GM04504 (cell line): ENCODE results near the gene KREMEN1.

Experiments
- DNase-seq: peaks from one replicate; pipeline ENCODE4 v3.0.0-alpha.2; 2012; ENCODE audit warnings: low read depth

The KREMEN1 gene

DNA sequence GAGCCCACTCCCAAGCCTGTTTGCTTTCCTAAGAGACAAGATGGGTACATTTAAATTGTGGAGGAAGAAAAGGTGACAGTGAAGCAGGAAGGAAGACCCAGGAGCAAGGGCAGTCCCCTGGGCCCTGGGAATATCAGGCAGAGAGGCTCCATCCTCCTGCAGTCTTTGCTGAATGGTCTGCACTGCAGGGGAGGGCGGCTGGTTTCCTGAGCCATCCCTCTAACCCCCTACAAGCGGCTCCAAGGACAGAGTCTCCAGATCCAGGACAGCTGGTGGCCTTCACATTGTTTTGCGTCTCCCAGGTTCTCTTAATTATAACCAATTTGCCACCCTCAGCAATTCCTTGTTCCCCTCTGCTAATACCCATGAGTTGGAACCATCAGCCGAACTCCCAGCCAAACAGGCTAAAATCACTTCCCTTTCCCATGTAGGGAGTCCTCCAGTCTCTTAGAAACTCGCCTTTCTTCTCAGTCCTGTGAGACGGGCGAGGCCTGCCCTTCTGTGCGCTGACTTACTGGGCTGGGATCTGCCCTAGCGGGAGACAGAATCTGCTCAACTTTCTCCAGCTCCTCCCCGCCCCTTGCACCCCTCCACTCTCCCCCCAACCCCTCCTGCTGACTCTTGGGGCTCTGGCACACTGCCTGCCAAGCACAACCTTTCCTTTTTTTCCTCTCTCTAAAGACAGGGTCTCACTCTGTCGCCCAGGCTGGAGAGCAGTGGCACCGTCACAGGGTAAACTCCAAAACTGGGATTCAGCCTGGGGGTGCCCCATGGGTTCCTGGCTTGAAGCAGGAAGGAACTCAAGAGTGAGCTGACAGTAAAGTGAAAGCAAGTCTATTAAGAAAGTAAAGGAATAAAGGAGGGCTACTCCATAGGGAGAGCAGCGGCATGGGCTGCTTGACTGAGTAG lies 79.5 kb downstream of the KREMEN1 start:
- no peak for DNase-seq

DNA sequence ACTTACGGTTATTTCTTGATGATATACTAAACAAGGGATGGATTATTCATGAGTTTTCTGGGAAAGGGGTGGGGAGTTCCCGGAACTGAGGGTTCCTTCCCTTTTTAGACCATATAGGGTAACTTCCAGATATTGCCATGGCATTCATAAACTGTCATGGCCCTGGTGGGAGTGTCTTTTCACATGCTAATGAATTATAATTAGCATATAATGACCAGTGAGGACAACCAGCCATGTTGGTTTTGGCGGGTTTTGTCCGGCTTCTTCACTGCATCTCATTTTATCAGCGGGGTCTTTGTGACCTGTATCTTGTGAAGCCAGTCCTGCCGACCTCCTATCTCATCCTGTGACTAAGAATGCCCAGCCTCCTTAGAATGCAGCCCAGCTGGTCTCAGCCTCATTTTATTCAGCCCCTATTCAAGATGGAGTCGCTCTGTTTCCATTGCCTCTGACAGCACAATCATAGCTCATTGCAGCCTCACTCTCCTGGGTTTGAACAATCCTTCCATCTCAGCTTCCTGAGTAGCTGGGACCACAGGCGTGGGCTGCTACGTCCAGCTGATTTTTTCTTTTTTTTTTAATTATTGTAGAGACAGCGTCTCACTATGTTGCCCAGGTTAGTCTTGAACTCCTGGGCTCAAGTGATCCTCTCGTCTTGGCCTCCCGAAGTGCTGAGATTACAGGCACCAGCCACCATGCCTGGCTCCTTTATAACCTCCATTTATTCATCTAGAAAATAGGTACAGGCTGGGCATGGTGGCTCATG lies 80.3 kb downstream of the KREMEN1 start:
- DNase-seq, result no peak

DNA sequence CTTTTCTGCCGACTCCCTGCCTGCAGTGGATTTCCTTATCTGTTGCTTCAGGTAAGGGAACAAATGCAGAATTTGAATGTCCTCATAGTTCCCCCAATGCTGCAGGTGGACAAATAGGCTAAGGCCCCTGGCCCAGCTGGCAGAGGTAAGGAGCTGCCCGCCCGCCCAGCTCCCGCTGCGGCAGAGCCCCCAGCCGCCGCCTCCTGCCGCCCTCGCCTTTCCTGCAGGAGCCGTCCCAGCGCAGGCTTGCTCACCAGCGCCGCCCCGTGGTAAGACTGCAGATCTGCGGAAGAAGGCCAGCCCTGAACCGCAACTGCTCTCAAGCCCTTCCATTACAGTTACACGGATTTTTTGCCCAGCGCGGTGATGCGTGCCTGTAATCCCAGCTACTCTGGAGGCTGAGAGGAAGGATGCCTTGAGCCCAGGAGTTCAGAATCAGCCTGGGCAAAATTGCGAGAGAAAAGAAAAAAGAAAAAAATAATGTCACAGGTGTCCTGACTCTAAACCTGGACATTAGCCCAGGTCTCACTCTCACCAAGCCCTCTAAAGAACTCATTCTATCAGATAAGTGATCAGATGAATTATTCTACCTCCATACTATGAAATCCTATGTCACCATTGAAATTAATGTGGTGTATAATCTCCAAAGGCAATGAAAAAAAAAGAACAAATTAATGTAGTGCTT lies 81.7 kb downstream of the KREMEN1 start:
- DNase-seq, result peak; percentile 16

DNA sequence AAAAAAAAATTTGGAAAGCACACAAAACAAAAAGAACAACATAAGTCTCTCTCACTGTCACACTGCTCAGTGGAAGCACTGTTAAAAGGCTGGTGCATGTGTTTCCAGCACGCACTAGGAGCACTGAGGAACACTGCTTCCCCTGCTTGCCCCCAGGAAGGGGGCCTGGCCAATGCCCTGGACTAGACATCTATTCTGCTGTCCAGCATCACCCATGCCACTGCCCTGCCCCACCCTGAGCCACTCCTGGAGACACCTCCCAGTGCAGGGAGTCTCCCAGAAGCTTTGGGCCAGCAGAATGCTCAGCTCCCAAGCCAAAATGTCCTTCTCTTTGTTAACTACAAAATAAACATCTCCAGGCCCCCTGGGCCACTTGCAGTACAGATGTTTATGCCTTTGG lies 83.1 kb downstream of the KREMEN1 start:
- no peak for DNase-seq

DNA sequence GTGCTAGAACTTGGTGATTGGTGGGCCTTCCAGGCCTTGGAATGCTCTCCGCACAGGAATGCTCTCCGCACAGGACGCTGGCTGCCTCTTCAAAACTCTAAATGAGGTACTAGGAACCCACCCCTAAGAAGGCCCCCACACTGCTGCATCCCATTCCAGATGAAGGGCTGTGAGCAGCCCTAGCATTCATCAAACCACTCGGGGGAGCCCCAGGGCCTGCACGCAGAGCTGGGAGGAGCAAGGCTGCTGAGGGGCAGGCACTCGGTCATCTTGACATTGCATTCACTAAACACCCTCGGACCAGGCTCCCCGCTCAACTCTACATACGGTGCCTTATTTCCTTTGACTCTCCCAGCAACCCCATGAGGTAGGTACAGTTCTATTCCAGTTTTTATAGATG lies 83.7 kb downstream of the KREMEN1 start:
- DNase-seq, result no peak

DNA sequence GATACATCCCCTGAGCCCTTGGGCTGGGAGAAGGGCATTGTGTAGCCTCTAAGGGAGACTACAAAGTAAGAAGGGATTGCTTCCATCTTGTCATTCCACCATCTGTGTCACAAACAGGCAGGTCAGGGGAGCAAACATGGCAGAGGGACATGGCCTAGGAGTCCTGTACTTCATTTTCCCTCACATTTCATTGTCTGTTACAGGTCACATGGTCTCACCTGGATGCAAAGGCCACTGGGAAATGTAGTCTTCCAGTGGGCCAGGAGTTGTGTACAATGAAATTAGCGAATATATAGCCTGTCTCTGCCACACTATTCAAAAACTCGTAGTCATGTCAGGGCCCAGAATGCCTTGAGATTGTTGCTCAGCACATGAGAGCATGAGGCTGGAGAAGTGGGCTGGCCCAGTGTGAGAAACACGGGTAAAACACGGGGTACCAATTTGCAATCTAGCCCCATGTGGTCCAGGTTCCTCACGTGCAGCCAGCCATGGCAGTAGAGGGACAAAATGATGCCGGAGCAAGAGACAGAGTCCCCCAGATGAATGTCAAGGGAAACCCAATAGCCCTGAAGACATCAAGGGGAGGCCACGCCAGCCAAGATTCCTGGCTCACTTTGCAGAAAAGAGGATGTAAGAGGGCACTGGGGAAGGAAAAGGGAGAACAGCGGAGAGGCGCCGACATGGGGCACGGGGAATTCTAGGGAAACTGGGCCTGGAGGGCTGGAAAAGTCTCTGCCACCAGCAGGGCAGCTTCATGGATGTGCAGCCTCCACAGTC lies 85.1 kb downstream of the KREMEN1 start:
- DNase-seq, result no peak

DNA sequence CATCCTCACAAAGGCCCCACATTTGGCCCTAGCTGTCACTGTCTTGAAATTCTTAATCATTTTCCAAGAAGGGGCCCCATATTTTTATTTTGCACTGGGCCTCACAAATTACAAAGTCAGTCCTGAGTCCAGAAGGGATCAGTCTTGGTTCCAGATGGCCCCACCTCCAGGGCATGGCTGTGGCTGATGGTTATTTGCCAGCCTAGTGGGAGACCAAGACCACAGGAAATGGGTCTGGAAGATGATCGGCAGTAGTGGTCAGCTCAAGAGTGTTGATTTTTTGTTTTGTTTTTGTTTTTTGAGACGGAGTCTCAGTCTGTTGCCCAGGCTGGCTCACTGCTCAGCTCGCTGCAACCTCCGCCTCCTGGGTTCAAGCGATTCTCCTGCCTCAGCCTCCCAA lies 85.7 kb downstream of the KREMEN1 start:
- no peak for DNase-seq

DNA sequence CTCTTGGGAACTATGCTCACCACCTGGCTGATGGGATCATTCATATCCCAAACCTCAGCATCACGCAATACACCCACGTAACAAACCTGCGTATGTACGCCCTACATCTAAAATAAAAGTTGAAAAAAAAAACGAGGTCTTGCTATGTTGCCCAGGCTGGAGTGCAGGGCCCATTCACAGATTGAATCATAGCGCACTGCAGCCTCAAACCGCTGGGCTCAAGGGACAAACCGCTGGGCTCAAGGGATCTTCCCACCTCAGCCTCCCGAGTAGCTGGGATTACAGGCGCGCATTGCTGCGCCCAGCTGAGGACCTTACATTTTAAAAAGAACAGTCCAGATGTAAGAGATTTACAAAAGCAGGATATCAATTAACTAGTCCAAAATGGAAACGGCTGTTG lies 91.0 kb downstream of the KREMEN1 start:
- no peak for DNase-seq

DNA sequence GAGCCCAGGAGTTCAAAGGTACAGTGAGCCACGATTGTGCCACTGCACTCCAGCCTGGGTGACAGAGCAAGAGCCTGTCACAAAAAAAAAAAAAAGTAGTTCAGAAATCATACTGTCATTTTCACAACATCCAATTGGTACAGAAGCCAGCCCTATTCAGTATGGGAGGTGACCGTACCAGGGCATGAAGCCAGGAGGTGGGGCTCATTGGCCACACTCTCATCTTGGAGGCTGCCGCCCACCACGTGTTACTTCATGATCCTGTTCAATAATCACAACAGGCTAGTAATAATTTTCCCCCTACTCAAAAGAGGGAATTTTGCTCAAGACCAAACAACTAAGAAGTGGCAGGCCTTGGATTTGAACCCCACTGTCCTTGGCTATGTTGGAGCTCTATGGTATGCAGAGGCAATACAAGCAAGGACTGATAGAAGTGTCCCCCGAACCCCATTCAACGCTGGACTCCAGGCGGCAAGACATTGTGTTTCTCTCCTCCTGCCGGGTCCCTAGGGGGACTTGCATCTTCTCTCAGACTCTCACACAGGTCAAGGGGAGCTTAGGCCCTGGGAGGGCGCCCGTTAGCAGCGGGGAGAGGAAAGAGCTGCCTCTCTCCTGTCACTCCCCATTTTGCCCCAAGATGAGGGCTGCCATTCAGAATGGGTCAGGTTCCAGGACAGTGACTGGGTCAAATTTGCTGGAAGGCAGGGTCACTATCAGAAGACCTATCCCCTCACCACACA lies 92.7 kb downstream of the KREMEN1 start:
- DNase-seq, result no peak

DNA sequence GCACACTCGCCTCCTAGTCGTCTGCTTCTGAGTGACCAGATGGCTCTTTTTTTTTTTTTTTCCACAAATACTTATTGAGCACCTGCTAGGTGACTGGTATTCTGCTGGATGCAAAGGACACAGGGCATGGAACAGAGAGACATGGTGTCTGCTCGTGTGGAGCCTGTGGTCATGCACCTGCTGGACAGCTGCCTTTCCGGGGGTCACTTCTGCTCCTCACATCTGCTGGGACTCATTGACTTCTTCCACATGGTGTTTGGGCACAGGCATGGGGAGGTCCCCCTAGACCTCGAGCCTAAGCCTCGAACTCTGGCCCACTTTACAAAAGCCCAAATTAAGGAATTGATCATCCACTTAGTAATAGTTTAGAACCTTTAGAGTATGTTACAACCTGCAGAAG lies 93.3 kb downstream of the KREMEN1 start:
- DNase-seq, result no peak

DNA sequence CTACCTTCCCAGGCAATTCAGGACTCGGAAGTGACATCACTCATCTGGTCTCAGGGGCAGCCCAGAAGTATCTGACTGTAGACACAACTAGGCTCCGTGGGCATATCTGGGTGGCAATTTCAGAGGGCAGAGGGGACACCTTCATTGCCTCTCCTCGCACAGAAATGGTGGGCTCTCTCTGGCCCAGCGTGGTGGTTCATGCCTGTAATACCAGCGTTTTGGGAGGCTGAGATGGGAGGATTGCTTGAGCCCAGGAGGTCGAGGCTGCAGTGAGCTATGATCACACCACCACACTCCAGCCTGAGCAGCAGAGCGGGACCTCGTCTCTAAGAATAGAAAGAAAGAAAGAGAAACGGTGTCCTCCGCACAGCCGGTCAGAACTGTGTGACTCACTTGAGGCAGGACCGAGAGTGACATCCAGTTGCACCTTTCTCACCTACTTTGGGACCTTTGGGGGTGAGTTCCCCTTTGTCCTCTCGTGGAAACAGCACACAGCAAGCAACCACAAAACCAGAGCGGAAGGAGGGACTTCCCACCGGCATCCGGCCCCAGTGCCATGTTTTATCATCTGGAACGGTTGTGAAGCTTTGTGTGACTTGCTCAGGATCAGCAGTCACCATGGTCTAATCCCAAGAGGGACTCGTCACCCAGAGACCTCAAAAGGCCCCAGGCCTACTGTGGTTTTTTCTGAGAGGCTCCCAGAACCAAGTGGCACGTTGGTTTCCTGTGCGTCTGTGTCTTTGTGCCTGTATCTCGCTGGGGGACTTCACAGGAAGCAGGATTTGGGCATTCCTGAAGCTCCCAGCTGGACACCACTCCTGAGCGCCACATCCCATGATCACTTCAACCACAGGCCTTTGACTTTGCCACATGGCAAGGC lies 94.4 kb downstream of the KREMEN1 start:
- DNase-seq, result no peak

DNA sequence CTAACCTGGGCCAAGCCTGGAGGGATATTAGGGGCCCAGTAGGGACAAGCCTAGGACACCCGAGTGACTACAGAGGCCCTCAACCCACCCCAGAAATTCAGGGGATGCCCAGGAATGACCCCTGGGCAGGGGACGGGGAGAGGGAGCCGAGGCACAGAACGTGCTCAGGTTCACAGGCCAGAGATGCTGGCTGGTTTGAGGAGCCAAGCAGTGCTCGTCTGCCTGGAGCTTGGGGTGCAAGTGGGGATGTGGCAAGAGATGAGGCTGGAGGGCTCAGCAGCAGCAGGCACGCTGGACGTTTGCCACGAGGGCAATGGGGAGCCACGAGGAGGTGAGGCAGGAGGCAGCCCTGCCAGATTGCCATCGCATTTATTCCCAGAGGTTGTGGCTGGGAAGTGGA lies 98.9 kb downstream of the KREMEN1 start:
- no peak for DNase-seq

DNA sequence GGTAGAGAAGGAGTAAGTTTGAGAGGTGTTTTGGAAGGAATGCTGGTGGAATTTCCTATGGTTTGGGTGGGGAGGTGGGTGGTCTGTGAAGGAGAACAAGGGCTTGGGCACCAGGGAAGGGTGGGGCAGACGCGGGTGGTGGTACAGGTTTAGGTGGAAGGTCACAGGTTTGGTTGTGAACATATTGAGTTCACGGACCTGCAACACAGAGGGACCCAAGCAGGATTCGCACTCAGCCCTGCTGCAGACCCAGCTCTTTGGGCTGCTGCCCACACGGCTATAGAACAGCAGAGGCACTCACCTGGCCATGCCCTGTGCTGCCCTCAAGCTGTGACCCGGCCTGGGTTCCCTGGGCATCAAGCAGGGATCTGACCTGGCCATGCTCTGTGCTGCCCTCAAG lies 99.4 kb downstream of the KREMEN1 start:
- DNase-seq, result no peak

DNA sequence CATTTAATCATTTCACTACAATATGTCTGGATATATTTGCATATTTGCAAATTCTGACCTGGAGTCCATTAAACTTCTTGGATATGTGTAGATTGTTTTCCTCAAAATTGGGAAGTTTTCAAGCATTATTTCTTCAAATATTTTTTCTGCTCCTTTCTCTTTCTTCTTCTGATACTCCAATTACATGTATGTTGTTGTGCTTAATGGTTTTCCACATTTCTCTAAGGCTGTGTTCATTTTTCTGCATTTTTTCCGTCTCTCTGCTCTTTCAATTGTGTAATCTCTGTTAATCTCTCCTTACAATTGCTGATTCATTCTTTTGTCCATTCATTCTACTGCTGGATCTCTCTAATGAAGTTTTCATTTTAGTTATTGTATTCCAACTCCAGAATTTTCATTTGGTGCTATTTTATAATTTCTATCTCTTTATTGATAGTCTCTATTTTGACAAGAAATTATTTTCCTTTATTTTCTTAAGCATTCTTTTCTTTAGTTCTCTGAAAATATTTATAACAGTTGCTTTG lies 102.5 kb downstream of the KREMEN1 start:
- DNase-seq, result no peak

DNA sequence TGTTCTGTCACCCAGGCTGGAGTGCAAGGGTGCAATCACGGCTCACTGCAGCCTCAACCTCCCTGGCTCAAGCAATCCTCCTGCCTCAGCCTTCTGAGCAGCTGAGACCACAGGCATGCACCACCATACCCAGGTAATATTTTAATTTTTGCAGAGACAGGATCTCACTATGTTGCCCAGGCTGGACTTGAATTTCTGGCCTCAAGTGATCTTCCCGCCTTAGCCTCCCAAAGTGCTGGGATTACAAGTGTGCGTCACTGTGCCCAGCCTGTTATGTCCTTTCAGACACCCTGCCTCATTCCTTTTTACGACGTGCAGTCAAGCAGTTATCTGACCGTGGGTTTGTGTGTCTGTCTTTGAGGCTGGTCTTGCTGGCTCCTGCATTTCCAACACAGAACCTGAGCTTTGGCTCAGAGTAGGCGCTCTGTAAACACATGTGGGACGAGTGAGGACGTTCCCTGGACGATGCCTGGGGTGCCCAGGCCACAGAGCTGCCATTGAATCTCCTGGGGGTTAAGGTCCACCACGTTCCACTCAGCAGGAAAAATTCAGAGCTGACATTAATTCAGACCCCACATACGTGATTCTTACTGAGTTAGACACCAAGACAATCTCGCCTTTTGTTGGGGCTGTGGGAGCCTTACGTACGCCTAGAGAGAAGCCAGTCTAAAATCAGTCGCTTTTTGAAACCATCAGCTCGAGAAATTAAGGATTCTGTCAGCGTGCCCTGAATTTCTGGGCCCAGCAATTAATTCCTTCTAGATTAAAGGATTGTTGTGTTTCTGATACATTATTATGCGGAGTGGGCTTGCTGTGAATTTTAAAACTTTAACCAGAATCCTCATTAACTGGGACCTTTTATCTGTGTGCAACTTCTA lies 111.4 kb downstream of the KREMEN1 start:
- DNase-seq, result no peak

DNA sequence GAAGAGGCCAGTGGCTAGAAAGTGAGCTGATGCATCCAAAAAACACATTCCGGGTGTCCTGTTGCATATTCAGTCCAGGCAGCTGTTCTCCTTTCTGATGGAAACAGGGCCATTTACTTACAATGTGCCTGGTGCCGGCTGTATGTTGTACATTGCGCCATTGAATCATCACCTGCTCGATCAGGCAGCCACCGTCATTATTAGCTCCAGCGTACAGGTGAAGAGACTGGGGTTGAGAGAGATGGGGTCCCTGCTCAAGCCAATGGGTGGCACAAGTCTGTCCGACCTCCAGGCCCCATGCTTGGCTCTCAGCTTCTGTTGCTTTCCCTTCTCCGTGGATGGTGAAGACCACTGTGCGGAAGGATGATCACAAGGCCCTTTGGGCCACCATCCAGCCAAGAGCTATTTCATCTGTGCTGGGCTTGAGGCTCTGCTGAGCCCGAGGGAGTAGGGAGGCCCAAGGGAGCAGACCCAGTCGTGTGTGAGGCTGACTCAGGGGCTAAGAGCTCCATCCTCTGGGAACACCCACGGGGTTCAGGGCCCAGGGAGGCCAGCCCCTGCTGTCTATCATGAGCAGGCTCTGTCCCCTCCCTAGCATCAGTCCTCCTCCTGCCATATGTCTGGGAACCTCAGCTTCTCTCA lies 112.1 kb downstream of the KREMEN1 start:
- no peak for DNase-seq

DNA sequence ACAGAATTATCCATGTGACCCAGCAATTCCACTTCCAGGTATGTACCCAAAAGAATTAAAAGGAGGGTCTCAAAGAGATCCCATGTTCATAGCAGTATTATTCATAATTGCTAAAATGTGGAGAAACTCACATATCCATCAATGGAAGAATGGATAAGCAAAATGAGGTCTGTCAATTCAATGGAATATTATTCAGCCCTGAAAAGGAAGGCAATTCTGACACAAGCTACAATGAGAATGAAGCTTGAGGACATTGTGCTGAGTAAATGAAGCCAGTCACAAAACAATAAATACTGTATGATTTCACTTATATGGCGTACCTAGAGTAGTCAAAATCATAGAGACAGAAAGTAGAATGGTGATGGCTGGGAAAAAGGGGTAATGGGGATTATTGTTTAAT lies 113.5 kb downstream of the KREMEN1 start:
- no peak for DNase-seq

DNA sequence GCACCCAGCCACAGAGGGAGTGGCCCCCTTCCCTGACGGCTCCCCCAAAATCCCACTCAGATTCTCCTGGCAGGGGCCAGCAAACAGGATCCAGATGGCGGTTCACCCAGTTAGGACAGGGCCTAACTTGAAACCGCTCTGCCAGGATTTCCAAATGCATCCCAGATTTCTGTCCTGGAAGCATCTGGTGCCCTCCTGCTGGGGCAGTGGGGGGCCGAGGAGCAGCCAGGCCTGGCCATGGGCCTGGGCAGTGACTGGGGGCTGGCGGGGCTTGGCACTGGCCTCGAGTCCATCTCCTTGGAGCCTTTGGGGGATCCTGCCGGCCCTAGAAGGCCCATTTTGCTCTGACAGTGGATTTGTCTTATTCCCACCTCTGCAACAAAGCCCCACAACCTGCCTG lies 115.0 kb downstream of the KREMEN1 start:
- no peak for DNase-seq

DNA sequence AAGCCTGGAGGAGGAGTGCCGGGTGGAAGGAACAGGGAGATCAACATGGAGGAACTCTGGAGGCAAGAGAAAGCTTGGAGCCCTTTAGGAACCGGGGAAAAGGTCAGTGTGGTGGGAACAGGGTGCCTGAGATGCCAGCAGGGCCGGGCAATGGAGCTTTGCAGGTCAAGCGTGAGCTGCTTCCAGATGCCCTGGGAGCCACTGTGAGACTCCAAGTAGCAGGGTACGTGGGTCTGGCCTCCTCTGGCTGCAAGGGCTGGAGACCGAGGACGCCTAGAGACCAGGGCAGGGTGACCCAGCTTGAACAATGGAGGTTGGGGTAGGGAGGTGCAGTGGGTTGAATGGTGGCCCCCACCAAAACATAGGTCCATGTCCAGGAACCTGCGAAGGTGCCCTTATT lies 117.2 kb downstream of the KREMEN1 start:
- no peak for DNase-seq
